Endothelial cell of umbilical vein (primary cell): ENCODE data around the gene GPLD1. TPM values are rescaled to one million over a fixed set of nuclear protein-coding genes. Genes with fewer than 3 reads are reported as not detected.

Experiments used
- BruUV-seq: library from RNA; stranded (reverse); fragments of 400-500 nt; replicated peaks from 2 replicates; lab custom pipeline; 2021; lab: Mats Ljungman, UMichigan
- CTCF ChIA-PET: fragments of 300-600, 350-600 bp; sonication (Branson Sonifier 250); formaldehyde crosslinking; loops from one replicate; lab custom pipeline; 2021; ENCODE audit warnings: antibody characterized with exemption, inconsistent platforms; lab: Charles Lee
- POLR2A ChIA-PET: fragments of 300-600, 350-600 bp; sonication (Branson Sonifier 250); formaldehyde crosslinking; loops from one replicate; lab custom pipeline; 2021; ENCODE audit warnings: antibody characterized with exemption, inconsistent platforms; lab: Charles Lee
- DNase-seq: peaks from one replicate; pipeline ENCODE4 v3.0.0-alpha.2; 2011; ENCODE audit warnings: low read depth, low spot score
- FAIRE-seq: peaks from 2 replicates; lab custom pipeline; 2011; peaks lifted over from hg19 to GRCh38; lab: Jason Lieb, UNC
- H2AFZ ChIP-seq: 2 replicates; pipeline ENCODE4 v1.6.0; 2012; ENCODE audit warnings: low read depth, low read length, control low read depth, inconsistent platforms
- H3K27ac ChIP-seq: 2 replicates; pipeline ENCODE4 v1.5.1; 2011; ENCODE audit warnings: low read depth, mild to moderate bottlenecking, control low read depth, low read length, moderate library complexity; ENCODE audit not compliant: insufficient read depth
- H3K27me3 ChIP-seq, 2 experiments: 2 replicates each; pipeline versions ENCODE4 v1.6.0 to v1.6.1; 2011; ENCODE audit warnings: low read length in 2 of 2, mixed read lengths in 1 of 2; ENCODE audit not compliant: control insufficient read depth in 2 of 2, insufficient read depth in 2 of 2
- H3K36me3 ChIP-seq, 2 experiments: 2 replicates in 1 of 2; 3 replicates in 1 of 2; pipeline ENCODE4 v1.5.1; 2011; ENCODE audit warnings: low read length in 2 of 2, mild to moderate bottlenecking in 1 of 2, moderate library complexity in 1 of 2; ENCODE audit not compliant: control insufficient read depth in 2 of 2, insufficient read depth in 2 of 2; ENCODE audit errors: extremely low read depth in 1 of 2
- H3K4me1 ChIP-seq: 3 replicates; pipeline ENCODE4 v1.5.1; 2011; ENCODE audit warnings: mild to moderate bottlenecking, low read length; ENCODE audit not compliant: control insufficient read depth, insufficient read depth; ENCODE audit errors: extremely low read depth
- H3K4me2 ChIP-seq: 2 replicates; pipeline ENCODE4 v1.6.1; 2011; ENCODE audit warnings: low read length, control low read depth, mixed read lengths; ENCODE audit not compliant: insufficient read depth
- H3K4me3 ChIP-seq, 3 experiments: fragments of 200-600 bp in 1 of 3; sonication (generic), shearing (Covaris generic) in 1 of 3; replicated peaks in 1 of 3; 2 replicates each; pipeline ENCODE4 v1.5.1; 2011 to 2016; ENCODE audit warnings: control low read depth in 3 of 3, low read length in 3 of 3, mild to moderate bottlenecking in 2 of 3, inconsistent platforms in 1 of 3, low read depth in 1 of 3, moderate library complexity in 1 of 3; ENCODE audit not compliant: insufficient read depth in 1 of 3
- H3K79me2 ChIP-seq: 2 replicates; pipeline ENCODE4 v1.6.0; 2012; ENCODE audit warnings: low read length, inconsistent platforms; ENCODE audit not compliant: control insufficient read depth, insufficient read depth
- H3K9ac ChIP-seq: replicated peaks from 2 replicates; pipeline ENCODE3; 2011; ENCODE audit warnings: low read length, control low read depth; ENCODE audit not compliant: insufficient read depth; ENCODE audit errors: extremely low read depth
- H3K9me1 ChIP-seq: replicated peaks from 3 replicates; pipeline ENCODE4 v1.6.0; 2011; ENCODE audit warnings: mild to moderate bottlenecking, low read length; ENCODE audit not compliant: control insufficient read depth, insufficient read depth; ENCODE audit errors: extremely low read depth
- H3K9me3 ChIP-seq: replicated peaks from 2 replicates; pipeline ENCODE4 v1.5.1; 2012; ENCODE audit warnings: low read length, inconsistent platforms; ENCODE audit not compliant: control insufficient read depth, insufficient read depth
- H4K20me1 ChIP-seq: replicated peaks from 2 replicates; pipeline ENCODE3; 2011; ENCODE audit warnings: mild to moderate bottlenecking, low read length; ENCODE audit not compliant: control insufficient read depth, insufficient read depth; ENCODE audit errors: extremely low read depth
- GATA2 ChIP-seq: IDR thresholded peaks from 2 replicates; pipeline ENCODE4 v1.7.0; 2011; ENCODE audit warnings: low read depth, mild to moderate bottlenecking, moderate library complexity, mixed read lengths, low read length; ENCODE audit not compliant: insufficient read length, insufficient read depth
- MAX ChIP-seq: IDR thresholded peaks from 2 replicates; pipeline ENCODE4 v1.6.1; 2011; ENCODE audit not compliant: insufficient read depth, insufficient read length
- POLR2A ChIP-seq: IDR thresholded peaks from 2 replicates; pipeline ENCODE4 v1.6.1; 2012; ENCODE audit warnings: low read depth, mild to moderate bottlenecking, control low read depth, low read length
- POLR2AphosphoS5 ChIP-seq: IDR thresholded peaks from 2 replicates; pipeline ENCODE4 v1.6.1; 2012; ENCODE audit warnings: low read depth, mild to moderate bottlenecking, control low read depth, low read length, moderate library complexity; ENCODE audit not compliant: insufficient read depth
- dilution Hi-C: fragments of 300-500 bp; cut with MboI; formaldehyde crosslinking; loops from one replicate; pipeline ENCODE4 v1.15.0; 2019; ENCODE audit warnings: low sequenced_read_pairs; ENCODE audit not compliant: extremely low pct_ligation_motif_present
- intact Hi-C: fragments of 100-400 bp; cut with micrococcal nuclease; formaldehyde crosslinking; loops from one replicate; pipeline ENCODE4 v1.10.0; 2022
- polyA plus RNA-seq, 4 experiments: library from polyadenylated mRNA; depleted of rRNA in 3 of 4; stranded (reverse) in 3 of 4; unstranded in 1 of 4; fragments of >200 nt; gene quantifications; 2 replicates each; pipeline versions ENCODE4 v1.2.1 to v1.2.3, GENCODE V29; 2011 to 2012; ENCODE audit warnings: missing spikeins in 1 of 4
- total RNA-seq: library from RNA; stranded (reverse); gene quantifications from 2 replicates; pipeline ENCODE4 v1.2.3, GENCODE V29; 2021

The GPLD1 gene
- total and polyA plus RNA-seq, 2 donors (not counting 3 experiments of a cell fraction or from before 2014, with no cell fraction given) = 0.03 to 0.53 TPM

GRCh38 chr6:24476631-24477030 lies 12.7 kb downstream of the GPLD1 start:
- intact Hi-C loops = no loop called here
- FAIRE-seq = no peak
- Histone ChIP-seq H3K4me2 (no peak overlapping the region), H3K9ac (no peak overlapping the region), H3K36me3 (no peaks in the 10 kb centered on the region), H4K20me1 (no peaks in the 10 kb centered on the region), H3K4me3 (no peak overlapping the region), H3K79me2 (no peaks in the 10 kb centered on the region), H3K9me1 (no peaks in the 10 kb centered on the region), H3K9me3 (no peaks in the 10 kb centered on the region), H3K27ac (no peak overlapping the region), H3K27me3 (no peaks in the 10 kb centered on the region), H3K4me1 (no peaks in the 10 kb centered on the region), H2AFZ (no peak overlapping the region)
- dilution Hi-C loops = no loop called here
- CTCF ChIA-PET = interaction anchor here (0.6 kb wide), 1 partner anchor 153 kb away, joined by 3 read pairs; no protein-coding TSS in a partner anchor
- POLR2A ChIA-PET = no interaction called here
- TF ChIP-seq GATA2 = no peak
- no peak for TF ChIP-seq POLR2A
- DNase-seq = no peak
- BruUV-seq = no TSS peak

- Histone ChIP-seq H3K4me1 (no peaks in the 10 kb centered on the region), H3K27ac (no peak overlapping the region), H4K20me1 (no peaks in the 10 kb centered on the region), H3K9ac (no peak overlapping the region), H3K9me1 (no peaks in the 10 kb centered on the region), H3K4me2 (no peak overlapping the region), H3K9me3 (no peaks in the 10 kb centered on the region), H2AFZ (no peak overlapping the region), H3K4me3 (no peak overlapping the region), H3K79me2 (no peaks in the 10 kb centered on the region), H3K27me3 (no peaks in the 10 kb centered on the region), H3K36me3 (no peaks in the 10 kb centered on the region)
- ChIA-PET POLR2A (no interaction called here), CTCF (no interaction called here)
- DNase-seq = no peak
- FAIRE-seq = no peak
- dilution Hi-C loops (no loop called here), intact Hi-C loops (no loop called here)
- BruUV-seq = no TSS peak
- TF ChIP-seq POLR2AphosphoS5 (no peak), MAX (no peak)
Measured at GRCh38 chr6:24472181-24472580, 17.2 kb downstream of the GPLD1 start.
